GM10266 (cell line): ENCODE data around the gene CASTOR2.

ENCODE experiments used
- DNase-seq: peaks from one replicate; pipeline ENCODE4 v3.0.0; 2012; ENCODE audit errors: extremely low spot score
- TF ChIP-seq, protein P1 (sequence below): IDR thresholded peaks from 2 replicates; pipeline ENCODE4 v1.5.1; 2012; ENCODE audit warnings: mild to moderate bottlenecking, low read depth; ENCODE audit not compliant: control insufficient read depth, insufficient read depth; ENCODE audit errors: missing control alignments

The CASTOR2 gene

DNA sequence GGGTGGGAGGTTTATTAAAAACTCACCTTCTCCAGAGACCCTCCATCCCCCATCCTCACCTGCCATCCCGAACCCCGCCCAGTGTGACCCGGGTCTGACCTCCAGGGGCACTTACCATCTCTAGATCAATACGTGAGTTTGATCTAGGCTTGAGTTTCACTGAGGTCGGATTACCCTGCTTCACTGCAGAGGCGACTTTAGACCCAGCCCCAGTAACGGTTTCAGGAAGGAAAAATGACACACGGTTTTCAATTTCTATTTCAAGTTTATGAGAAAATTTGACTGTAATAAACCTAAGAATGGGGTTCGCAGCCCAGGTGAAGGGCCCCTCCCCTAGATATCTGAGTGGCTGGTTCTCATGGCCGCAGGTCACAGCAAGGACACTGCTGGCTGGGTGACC, 76.0 kb downstream of the CASTOR2 start:
- DNase-seq, result peak; percentile 64
- TF ChIP-seq, protein P1, sequence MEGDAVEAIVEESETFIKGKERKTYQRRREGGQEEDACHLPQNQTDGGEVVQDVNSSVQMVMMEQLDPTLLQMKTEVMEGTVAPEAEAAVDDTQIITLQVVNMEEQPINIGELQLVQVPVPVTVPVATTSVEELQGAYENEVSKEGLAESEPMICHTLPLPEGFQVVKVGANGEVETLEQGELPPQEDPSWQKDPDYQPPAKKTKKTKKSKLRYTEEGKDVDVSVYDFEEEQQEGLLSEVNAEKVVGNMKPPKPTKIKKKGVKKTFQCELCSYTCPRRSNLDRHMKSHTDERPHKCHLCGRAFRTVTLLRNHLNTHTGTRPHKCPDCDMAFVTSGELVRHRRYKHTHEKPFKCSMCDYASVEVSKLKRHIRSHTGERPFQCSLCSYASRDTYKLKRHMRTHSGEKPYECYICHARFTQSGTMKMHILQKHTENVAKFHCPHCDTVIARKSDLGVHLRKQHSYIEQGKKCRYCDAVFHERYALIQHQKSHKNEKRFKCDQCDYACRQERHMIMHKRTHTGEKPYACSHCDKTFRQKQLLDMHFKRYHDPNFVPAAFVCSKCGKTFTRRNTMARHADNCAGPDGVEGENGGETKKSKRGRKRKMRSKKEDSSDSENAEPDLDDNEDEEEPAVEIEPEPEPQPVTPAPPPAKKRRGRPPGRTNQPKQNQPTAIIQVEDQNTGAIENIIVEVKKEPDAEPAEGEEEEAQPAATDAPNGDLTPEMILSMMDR, result no peak

DNA sequence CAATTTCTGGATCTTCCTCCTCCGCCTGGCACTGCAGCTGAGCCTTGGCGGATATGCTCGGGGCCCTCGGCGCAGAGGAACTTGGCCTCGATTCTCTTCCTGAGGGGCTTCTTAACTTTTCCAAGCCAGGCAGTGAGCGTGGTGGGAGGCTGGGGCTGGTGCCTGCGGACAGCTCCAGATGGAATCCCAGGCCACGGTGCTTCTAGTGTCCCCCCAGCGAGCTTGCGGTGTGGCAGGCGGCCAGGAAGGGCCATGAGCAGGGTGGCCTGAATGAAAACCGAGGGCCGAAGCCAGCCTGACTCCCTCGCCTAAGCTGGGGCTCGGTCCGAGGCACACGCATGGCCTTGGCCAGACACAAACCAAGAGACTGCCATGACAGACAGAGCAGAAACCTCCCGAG, 77.8 kb downstream of the CASTOR2 start:
- TF ChIP-seq, protein P1, result no peak
- no peak for DNase-seq

DNA sequence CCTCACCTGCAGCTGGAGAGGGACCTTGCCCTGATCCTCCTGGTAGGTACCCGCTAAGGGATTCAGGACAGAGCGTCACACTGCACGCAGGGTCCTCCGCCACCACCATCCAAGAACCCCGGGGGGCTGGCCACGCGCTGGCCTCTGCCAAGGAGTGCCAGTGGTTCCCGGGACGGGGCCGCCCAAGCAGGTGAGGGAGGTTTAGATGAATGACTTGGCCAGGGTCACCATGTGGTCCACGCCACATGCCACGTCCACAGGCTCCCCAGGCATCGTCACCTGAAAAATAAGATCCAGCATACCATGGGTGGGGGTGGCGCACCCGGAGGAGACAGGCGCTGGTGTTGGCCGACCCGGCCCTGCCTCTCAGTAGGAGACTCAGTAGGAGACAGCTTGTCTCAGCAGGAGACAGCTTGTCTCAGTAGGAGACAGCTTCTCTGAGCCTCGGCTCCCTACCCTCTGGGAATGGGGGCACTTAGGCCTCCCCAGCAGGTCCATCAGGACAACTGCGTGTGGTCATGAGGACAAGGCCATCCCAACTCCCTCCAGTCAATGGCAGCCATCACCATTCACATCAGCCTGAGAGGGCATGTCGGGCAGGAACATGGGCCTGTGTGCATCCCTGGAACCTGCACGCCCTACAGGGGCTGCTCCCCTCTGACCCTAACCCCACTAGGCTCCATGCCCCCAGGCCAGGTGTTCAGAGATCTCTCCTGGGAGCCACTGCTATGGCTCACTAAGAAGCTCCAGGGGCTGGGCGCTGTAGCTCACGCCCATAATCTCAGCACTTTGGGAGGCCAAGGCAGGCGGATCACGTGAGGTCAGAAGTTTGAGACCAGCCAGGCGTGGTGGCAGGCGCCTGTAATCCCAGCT, 78.6 kb downstream of the CASTOR2 start:
- no peak for DNase-seq
- TF ChIP-seq, protein P1, result no peak

DNA sequence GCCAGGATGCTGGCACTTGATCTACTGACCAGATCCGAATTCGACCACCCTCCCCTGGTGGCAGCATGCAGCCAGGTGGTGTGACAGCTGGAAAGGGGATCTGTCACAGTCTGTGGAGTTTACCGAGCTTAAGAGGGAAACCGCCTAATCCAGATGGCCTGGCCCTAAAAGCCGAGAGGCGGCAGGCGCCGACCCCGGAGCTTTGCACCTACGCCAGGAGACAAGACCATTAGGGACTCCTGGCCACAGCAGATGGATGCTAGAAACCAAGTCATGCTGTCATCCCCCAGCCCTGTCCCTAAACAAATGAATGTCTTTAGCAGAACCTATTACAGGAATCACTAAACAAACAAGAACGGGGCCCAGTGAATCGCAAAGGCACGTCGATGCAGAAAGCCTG, 81.4 kb downstream of the CASTOR2 start:
- DNase-seq, result no peak
- TF ChIP-seq, protein P1, result no peak

DNA sequence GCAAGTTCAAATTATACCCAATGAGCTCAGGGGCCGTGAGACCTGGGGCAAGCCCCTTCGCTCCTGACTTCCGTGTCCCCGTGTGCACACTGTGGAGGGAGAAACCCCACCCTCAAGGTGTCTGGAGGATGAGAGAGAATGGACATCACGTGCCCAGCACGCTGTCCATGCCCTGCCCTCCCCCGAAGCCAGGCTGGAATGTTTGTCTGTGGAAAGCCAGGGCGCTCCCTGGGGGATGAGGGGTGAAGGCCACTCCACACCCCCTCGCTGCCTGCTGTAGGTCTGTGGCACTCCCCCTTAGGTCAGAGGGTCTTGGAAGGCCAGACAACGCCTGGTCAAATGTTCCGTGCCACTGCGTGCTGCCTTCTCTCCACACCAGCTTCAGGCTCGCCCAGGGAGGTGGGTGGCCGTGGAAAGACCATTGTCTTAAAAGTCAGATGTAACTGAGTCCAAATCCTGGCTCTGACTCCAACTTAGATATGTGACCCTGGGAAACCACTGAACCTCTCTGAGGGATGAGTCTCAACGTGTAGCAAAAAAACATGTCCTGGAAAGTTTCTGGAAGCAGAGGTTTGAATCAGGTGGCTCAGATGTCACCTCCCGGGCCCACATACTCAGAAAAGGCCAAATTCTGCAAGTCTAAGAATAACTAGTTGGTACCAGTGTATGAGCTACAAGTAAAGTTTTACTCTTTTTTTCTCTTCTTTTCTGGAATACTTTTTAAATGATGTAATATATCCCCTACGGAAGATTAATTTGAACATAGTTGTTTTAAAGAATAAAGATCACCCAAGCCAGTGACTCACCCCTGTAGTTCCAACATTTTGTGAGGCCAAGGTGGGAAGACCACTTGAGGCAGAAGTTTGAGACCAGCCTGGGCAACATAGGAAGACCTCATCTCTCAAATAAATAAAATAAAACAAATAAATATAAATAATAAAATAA, 84.2 kb downstream of the CASTOR2 start:
- DNase-seq, result no peak

DNA sequence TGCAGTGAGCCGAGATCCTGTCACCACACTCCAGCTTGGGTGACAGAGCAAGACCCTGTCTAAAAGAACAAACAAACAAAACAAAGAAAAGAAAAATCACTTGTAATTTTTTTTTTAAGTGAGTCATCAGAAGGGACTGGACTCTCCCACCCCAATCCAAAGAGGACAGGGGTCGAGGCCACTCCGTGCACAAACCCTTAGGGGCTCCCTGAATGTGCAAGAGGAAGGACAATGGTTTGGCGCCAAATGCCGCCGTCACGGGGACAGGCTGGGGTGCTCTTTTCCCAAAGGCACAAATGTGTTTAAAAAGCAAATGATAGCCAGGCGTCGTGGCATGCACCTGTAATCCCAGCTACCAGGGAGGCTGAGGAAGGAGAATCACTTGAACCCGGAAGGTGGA, 85.3 kb downstream of the CASTOR2 start:
- no peak for DNase-seq
- TF ChIP-seq, protein P1, result no peak

More for the DNA sequence above, 84.2 kb downstream of the CASTOR2 start:
- TF ChIP-seq, protein P1, result no peak
